Ectodermal cell (in vitro differentiated cells): ENCODE data around the gene CEBPE.
"Not testable (repeated sequence)": the region's sequence is repeated elsewhere in the genome, so short reads cannot be mapped to it uniquely, and the experiment has no call there.

Experiments
- H3K27ac ChIP-seq: 2 replicates; pipeline ENCODE4 v1.7.0; 2013; ENCODE audit warnings: mild to moderate bottlenecking, low read depth, low read length; ENCODE audit not compliant: insufficient read depth, poor library complexity, severe bottlenecking
- H3K27me3 ChIP-seq: 2 replicates; pipeline ENCODE4 v1.7.0; 2013; ENCODE audit warnings: mild to moderate bottlenecking, low read length; ENCODE audit not compliant: insufficient read depth, control insufficient read depth, poor library complexity, severe bottlenecking
- H3K36me3 ChIP-seq: one replicate; pipeline ENCODE4 v1.7.0; 2013; ENCODE audit warnings: low read length; ENCODE audit not compliant: control insufficient read depth, insufficient read depth
- H3K4me1 ChIP-seq: one replicate; pipeline ENCODE4 v1.7.0; 2013; ENCODE audit warnings: low read length; ENCODE audit not compliant: control insufficient read depth, insufficient read depth
- H3K4me3 ChIP-seq: 2 replicates; pipeline ENCODE4 v1.7.0; 2013; ENCODE audit warnings: low read depth, low read length, control low read depth; ENCODE audit not compliant: insufficient read depth
- H3K9me3 ChIP-seq: 2 replicates; pipeline ENCODE4 v1.7.0; 2013; ENCODE audit warnings: mild to moderate bottlenecking, low read length, moderate library complexity; ENCODE audit not compliant: control insufficient read depth
- WGBS, 2 experiments: methylation state at CpG; one replicate each; pipeline ENCODE4 v1.1.7; 2013; ENCODE audit warnings: missing lambda C conversion rate in 2 of 2; 5-methylcytosine and 5-hydroxymethylcytosine counted together

Gene CEBPE

DNA sequence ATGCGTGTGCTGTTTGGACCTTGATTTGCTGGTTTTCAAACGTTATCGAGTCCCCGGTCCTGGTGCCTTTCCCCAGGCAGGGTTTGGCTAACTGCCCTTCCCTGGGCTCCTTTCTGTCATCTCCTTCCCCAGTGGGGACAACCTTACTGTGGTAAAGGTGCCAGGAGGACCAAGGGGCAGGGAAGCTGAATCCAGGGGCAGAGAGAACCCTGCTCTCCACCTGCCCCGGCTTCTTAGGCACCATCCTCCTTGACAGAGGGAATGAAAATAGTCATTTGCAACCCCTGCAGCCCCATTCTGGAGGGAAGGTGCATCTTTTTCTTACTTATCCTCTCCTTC lies 5.0 kb downstream of the CEBPE start:
- Histone ChIP-seq H3K36me3 (no peaks in the 10 kb centered on the region), H3K4me3 (no peak overlapping the region), H3K9me3 (no peaks in the 10 kb centered on the region), H3K27ac (no peak overlapping the region), H3K27me3 (no peaks in the 10 kb centered on the region), H3K4me1 (peaks cover 16% of the 10 kb centered on the region)
- WGBS, 2 experiments: 75 to 80% methylated on average over 5 of the region's 5 CpGs

DNA sequence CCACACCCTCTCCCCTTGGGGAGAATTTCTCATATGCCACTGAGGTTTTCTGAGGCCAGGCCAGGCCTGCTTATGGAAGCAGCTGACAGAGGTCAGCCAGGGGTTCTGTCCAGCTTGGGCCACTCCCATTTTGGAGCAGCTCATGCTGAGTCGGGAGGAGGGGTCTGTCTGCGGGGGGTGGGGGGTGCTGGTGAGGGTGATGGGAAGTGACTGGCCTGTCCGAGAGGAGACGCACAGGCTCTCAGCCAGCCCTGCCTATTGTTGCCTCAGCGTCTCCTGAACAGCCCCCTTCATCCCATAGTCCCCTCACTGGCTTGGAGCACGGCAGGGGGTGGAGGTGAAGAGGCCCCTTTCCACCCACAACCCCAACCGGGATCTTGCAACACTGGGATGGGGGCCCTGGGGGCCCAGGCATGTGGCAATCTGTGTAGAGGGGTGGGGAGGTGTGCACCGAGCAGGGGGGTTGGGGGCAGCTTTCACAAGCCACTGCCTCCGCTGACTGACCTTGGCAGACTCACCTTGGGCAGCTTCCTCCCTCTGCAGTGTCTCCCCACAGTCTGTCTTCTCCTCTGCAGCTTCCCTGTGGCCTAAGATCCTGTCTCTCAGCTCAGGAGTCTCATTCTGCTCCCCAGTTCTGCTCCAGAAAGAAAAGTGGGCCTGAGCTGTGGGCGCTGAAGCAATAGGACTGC lies 5.5 kb downstream of the CEBPE start:
- H3K4me1 ChIP-seq: peaks cover 16% of the 10 kb centered on the region
- H3K36me3 ChIP-seq: no peaks in the 10 kb centered on the region
- H3K27me3 ChIP-seq: no peaks in the 10 kb centered on the region
- H3K9me3 ChIP-seq: no peaks in the 10 kb centered on the region
- no peak overlapping the region for H3K4me3 ChIP-seq
- 48 to 53% methylated on average over 7 to 10 of the region's 10 CpGs for WGBS, 2 experiments
- H3K27ac ChIP-seq: no peak overlapping the region

DNA sequence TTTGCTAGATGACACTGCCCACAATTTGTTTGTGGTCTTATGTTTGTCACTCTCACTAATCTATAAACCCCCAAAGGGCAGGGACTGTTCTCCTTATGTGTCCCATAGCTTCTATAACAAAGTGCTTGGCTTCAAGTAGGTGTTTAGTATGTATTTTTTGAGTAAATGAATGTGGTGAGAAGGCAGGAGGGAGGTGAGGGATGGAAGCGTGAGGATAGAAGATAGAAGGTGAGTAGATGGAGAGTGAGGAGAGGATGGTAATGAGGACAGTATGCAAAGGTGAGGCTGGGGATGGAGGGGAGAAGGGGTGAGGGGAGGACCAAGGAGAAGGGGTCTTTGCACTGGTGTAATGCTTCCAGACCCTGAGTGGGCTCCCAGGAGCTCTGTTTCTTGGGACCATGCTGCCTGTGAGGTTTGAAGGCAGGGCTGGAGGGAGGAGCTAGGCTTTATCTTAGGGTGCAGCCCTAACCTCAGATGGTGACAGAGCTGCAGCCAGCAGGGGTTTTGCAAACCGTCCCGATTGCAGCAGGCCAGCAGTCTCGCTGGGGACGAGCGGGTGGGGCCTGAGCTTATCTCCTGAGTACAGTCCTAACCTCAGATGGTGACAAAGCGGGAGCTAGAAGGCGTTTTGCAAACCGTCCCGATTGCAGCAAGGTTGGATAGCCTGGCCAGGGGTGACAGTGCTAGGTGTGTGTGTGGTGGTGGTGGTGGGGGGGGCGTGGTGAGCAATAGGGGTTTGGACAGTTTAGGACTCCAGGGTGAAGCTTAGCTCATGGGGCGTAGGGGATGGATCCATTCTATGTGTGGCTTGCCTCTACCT lies 6.5 kb downstream of the CEBPE start:
- H3K4me3 ChIP-seq: no peak overlapping the region
- WGBS, 2 experiments: 64 to 67% methylated on average over 12 of the region's 12 CpGs

DNA sequence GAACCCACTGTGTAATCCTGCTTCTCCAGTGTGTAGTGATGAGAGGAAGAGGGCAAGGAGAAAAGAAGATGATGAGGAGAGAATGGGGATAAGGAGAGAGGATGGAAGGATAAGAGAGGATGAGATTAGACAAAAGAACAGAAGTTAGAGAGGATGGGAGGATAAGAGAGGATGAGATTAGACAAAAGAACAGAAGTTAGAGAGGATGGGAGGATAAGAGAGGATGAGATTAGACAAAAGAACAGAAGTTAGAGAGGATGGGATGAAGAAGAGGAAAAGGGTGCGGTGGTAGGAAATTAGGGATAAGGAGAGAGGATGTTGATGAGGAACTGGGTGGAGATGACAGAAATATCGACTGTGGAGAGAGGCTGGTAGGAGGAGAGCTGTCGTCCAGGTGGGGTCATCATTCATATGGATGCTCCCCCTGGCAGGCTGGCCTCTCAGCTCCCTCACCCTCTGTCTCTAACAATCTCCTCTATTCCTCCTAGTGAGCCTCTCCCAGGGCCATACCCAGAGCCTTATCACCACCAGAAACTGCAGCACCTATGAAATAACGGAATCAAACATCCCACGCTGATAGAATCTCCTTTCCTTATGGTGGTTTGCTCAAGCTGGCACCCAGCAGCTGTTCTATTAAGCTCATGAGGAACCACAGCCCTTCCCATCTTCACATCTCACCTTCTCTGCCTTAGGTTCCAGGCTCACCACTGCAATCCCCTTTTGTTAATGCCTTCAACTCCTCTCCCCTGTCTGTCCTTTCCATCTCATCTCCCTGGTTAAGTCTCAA lies 8.3 kb downstream of the CEBPE start:
- WGBS, 2 experiments: 82 to 84% methylated on average over 5 of the region's 5 CpGs
- no peaks in the 10 kb centered on the region for H3K27me3 ChIP-seq
- peaks cover 16% of the 10 kb centered on the region for H3K4me1 ChIP-seq
- no peak overlapping the region for H3K27ac ChIP-seq
- H3K4me3 ChIP-seq: no peak overlapping the region
- no peaks in the 10 kb centered on the region for H3K36me3 ChIP-seq
- H3K9me3 ChIP-seq: no peaks in the 10 kb centered on the region

More for the DNA sequence above, 6.5 kb downstream of the CEBPE start:
- Histone ChIP-seq H3K4me1 (peaks cover 16% of the 10 kb centered on the region), H3K27me3 (no peaks in the 10 kb centered on the region), H3K9me3 (no peaks in the 10 kb centered on the region), H3K27ac (no peak overlapping the region), H3K36me3 (no peaks in the 10 kb centered on the region)

DNA sequence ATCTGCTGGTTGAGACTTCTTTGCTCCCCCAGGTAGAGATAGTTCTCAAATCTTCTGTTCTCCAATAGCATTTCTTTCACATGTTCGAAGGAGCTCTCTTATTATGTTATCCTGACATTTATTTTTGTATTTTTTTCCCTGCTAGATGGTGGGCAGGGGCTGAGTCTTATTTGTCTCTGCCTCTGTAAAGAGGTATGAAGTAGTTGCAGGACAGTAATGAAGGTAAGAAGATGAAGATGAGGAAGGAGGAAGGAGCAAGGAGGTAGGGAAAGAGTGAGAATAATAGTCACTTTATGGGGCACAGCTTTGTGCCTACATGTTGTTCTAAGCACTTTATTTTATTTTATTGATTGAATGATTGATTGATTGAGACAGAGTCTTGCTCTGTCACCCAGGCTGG lies 9.3 kb downstream of the CEBPE start:
- Histone ChIP-seq H3K36me3 (no peaks in the 10 kb centered on the region), H3K9me3 (no peaks in the 10 kb centered on the region), H3K4me3 (no peak overlapping the region), H3K4me1 (peaks cover 16% of the 10 kb centered on the region), H3K27ac (no peak overlapping the region), H3K27me3 (no peaks in the 10 kb centered on the region)
- WGBS, 2 experiments: 100% methylated on average over 1 of the region's 1 CpG; no CpG with 5 or more reads in 1 of the 2 experiments

DNA sequence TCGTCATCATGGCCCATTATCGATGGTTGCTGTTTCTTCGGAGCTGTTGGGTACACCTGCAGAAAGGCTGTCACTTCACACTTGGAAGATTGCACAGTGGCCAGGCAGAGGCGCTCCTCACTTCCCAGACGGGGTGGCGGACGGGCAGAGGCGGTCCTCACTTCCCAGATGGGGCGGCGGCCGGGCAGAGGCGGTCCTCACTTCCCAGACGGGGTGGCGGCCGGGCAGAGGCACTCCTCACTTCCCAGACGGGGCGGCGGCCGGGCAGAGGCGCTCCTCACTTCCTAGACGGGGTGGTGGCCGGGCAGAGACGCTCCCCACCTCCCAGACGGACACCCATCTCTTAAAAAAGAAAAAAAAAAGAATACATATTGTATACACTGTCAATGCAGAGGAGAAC lies 10.9 kb downstream of the CEBPE start:
- H3K36me3 ChIP-seq, H3K27me3 ChIP-seq, H3K9me3 ChIP-seq, H3K27ac ChIP-seq, H3K4me3 ChIP-seq: not testable (repeated sequence)
- H3K4me1 ChIP-seq: peaks cover 12% of the 10 kb centered on the region
- 93 to 95% methylated on average over 21 of the region's 24 CpGs for WGBS, 2 experiments

DNA sequence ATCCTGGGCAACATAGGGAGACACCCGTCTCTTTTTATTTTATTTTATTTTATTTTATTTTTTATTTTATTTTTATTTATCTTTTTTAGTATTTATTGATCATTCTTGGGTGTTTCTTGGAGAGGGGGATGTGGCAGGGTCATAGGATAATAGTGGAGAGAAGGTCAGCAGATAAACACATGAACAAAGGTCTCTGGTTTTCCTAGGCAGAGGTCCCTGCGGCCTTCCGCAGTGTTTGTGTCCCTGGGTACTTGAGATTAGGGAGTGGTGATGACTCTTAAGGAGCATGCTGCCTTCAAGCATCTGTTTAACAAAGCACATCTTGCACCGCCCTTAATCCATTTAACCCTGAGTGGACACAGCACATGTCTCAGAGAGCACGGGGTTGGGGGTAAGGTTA lies 11.4 kb downstream of the CEBPE start:
- 97% methylated on average over 2 of the region's 5 CpGs; no CpG with 5 or more reads in 1 of the 2 experiments for WGBS, 2 experiments
- not testable (repeated sequence) for H3K4me3 ChIP-seq, H3K4me1 ChIP-seq, H3K27ac ChIP-seq, H3K9me3 ChIP-seq, H3K36me3 ChIP-seq, H3K27me3 ChIP-seq

DNA sequence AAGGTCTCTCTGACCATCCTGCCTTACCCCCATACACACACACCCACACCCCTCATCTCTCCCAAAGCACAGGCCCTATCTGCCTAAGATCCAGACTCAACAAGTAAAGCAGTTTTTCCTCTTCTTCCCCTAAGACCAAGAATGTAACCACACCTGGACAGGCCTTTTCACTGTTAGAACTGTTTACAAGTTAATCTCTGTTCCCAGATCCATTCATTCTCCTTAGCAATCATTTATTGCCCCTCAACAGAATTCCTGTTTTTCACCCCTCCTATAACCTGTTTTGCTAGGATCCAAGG lies 12.4 kb downstream of the CEBPE start:
- Histone ChIP-seq H3K4me1 (peaks cover 4% of the 10 kb centered on the region), H3K4me3 (no peak overlapping the region), H3K27me3 (no peaks in the 10 kb centered on the region), H3K27ac (no peak overlapping the region), H3K9me3 (no peaks in the 10 kb centered on the region), H3K36me3 (no peaks in the 10 kb centered on the region)

DNA sequence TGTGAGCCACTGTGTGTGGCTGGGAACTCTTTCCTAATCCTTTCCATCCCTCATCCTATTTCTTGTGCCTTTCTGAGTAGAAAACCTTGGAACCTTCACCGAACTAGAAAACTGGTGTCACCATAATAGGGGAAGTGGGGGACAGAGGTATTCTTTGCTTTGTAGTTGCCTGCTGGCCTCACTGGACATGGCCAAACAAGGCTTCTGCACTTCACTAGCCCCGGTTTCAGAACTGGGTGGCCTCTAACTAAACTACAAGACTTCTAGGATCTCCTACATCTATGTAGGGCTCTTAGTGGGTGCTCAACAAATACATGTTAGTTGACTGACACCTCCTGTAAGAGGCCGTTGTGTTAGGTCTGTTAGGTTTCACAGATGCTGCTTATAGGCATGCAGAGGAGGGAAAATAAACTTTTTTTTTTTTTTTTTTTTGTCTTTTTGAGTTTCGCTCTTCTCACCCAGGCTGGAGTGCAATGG lies 13.7 kb downstream of the CEBPE start:
- Histone ChIP-seq H3K9me3 (no peaks in the 10 kb centered on the region), H3K4me1 (peaks cover 4% of the 10 kb centered on the region), H3K27me3 (no peaks in the 10 kb centered on the region), H3K4me3 (no peak overlapping the region), H3K27ac (no peak overlapping the region), H3K36me3 (no peaks in the 10 kb centered on the region)
- 80 to 86% methylated on average over 4 of the region's 4 CpGs for WGBS, 2 experiments
